ENCODE data around the gene ROM1. TPM values are rescaled to one million over a fixed set of nuclear protein-coding genes. Genes with fewer than 3 reads are reported as not detected.

Gene ROM1
- total RNA-seq, 1 experiment from 2014 or later, result 0.94 TPM

DNA sequence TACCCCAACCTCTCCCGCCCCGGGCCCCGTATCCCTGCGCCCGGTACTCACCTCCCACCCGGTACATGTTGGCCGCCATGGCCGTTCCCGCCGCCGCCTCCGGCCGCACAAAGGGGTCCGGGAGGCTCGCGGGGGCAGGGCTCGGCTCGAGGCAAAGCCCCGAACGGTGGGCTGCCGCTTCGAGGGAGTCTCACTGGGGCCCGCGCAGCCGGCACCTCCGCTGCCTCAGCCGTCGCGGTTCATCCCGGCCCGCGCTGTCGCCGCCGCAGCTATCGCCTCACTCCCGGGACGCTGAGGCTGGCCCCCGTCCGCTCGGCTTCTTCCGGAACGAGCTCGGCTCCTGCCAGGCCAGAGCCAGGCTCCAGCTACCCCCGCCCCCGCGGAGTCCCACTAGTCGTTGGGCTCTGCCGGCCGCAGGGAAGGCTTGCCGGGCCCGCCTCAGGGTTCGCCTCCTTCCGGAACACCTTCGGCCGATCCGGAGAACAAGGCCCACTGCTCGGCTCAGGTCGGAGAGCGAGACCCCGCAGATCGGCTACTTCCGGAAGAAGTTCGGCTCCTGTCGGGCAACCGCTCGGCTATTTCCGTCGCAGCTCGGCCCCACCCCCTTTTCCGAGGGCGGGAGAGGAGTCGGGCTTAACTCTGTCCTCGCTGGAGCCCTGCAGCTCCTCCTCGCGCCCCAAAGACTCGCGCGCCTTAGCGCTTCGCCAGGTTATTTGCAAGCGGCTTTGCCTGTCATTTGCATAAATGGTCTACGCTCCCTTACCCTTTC lies 11.5 kb upstream of the ROM1 start, which contains the start of gene MTA2 (continued):
- TF ChIP-seq, protein P1, sequence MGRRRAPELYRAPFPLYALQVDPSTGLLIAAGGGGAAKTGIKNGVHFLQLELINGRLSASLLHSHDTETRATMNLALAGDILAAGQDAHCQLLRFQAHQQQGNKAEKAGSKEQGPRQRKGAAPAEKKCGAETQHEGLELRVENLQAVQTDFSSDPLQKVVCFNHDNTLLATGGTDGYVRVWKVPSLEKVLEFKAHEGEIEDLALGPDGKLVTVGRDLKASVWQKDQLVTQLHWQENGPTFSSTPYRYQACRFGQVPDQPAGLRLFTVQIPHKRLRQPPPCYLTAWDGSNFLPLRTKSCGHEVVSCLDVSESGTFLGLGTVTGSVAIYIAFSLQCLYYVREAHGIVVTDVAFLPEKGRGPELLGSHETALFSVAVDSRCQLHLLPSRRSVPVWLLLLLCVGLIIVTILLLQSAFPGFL (CRISPR knock-in tag; IDR thresholded peaks at IDR 0.05; ENCODE audit: borderline replicate concordance), result 0 out of 2 replicates have a peak, but pooled peaks have one; percentile 34
- TF ChIP-seq ESRRA (CRISPR knock-in tag; IDR thresholded peaks at IDR 0.05; ENCODE audit: borderline replicate concordance) (0 out of 2 replicates have a peak, but pooled peaks have one; percentile 45), ZNF396 (CRISPR knock-in tag; IDR thresholded peaks at IDR 0.05; ENCODE audit: borderline replicate concordance) (no peak), NR1H2 (CRISPR knock-in tag; IDR thresholded peaks at IDR 0.05) (no peak), OVOL2 (CRISPR knock-in tag; IDR thresholded peaks at IDR 0.05; ENCODE audit: borderline replicate concordance) (no peak), ZNF232 (CRISPR knock-in tag; IDR thresholded peaks at IDR 0.05) (no peak), TCF7 (CRISPR knock-in tag; IDR thresholded peaks at IDR 0.05; ENCODE audit: low read depth) (no peak), RELA (CRISPR knock-in tag; IDR thresholded peaks at IDR 0.05; ENCODE audit: borderline replicate concordance) (peak; percentile 26; the same call in 1 of the 2 replicates), ZNF263 (CRISPR knock-in tag; IDR thresholded peaks at IDR 0.05; ENCODE audit: low read depth) (no peak), NR3C1 (CRISPR knock-in tag; conservative IDR thresholded peaks at IDR 0.05; ENCODE audit: low read depth) (no peak), ZNF121 (CRISPR knock-in tag; IDR thresholded peaks at IDR 0.05) (no peak), CBFB (CRISPR knock-in tag; IDR thresholded peaks at IDR 0.05; ENCODE audit: low read depth) (no peak), GABPB1 (CRISPR knock-in tag; IDR thresholded peaks at IDR 0.05) (no peak; the same call in 1 of the 2 replicates)
- TF ChIP-seq, protein P2, sequence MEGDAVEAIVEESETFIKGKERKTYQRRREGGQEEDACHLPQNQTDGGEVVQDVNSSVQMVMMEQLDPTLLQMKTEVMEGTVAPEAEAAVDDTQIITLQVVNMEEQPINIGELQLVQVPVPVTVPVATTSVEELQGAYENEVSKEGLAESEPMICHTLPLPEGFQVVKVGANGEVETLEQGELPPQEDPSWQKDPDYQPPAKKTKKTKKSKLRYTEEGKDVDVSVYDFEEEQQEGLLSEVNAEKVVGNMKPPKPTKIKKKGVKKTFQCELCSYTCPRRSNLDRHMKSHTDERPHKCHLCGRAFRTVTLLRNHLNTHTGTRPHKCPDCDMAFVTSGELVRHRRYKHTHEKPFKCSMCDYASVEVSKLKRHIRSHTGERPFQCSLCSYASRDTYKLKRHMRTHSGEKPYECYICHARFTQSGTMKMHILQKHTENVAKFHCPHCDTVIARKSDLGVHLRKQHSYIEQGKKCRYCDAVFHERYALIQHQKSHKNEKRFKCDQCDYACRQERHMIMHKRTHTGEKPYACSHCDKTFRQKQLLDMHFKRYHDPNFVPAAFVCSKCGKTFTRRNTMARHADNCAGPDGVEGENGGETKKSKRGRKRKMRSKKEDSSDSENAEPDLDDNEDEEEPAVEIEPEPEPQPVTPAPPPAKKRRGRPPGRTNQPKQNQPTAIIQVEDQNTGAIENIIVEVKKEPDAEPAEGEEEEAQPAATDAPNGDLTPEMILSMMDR (IDR thresholded peaks at IDR 0.05), result no peak
- TF ChIP-seq, protein P3, sequence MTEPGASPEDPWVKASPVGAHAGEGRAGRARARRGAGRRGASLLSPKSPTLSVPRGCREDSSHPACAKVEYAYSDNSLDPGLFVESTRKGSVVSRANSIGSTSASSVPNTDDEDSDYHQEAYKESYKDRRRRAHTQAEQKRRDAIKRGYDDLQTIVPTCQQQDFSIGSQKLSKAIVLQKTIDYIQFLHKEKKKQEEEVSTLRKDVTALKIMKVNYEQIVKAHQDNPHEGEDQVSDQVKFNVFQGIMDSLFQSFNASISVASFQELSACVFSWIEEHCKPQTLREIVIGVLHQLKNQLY (CRISPR knock-in tag; IDR thresholded peaks at IDR 0.05), result no peak
- TF ChIP-seq, protein P4, sequence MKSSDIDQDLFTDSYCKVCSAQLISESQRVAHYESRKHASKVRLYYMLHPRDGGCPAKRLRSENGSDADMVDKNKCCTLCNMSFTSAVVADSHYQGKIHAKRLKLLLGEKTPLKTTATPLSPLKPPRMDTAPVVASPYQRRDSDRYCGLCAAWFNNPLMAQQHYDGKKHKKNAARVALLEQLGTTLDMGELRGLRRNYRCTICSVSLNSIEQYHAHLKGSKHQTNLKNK (CRISPR knock-in tag; IDR thresholded peaks at IDR 0.05), result no peak
- TF ChIP-seq, protein P5, sequence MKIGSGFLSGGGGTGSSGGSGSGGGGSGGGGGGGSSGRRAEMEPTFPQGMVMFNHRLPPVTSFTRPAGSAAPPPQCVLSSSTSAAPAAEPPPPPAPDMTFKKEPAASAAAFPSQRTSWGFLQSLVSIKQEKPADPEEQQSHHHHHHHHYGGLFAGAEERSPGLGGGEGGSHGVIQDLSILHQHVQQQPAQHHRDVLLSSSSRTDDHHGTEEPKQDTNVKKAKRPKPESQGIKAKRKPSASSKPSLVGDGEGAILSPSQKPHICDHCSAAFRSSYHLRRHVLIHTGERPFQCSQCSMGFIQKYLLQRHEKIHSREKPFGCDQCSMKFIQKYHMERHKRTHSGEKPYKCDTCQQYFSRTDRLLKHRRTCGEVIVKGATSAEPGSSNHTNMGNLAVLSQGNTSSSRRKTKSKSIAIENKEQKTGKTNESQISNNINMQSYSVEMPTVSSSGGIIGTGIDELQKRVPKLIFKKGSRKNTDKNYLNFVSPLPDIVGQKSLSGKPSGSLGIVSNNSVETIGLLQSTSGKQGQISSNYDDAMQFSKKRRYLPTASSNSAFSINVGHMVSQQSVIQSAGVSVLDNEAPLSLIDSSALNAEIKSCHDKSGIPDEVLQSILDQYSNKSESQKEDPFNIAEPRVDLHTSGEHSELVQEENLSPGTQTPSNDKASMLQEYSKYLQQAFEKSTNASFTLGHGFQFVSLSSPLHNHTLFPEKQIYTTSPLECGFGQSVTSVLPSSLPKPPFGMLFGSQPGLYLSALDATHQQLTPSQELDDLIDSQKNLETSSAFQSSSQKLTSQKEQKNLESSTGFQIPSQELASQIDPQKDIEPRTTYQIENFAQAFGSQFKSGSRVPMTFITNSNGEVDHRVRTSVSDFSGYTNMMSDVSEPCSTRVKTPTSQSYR (CRISPR knock-in tag; IDR thresholded peaks at IDR 0.05), result no peak
- TF ChIP-seq, protein P6, sequence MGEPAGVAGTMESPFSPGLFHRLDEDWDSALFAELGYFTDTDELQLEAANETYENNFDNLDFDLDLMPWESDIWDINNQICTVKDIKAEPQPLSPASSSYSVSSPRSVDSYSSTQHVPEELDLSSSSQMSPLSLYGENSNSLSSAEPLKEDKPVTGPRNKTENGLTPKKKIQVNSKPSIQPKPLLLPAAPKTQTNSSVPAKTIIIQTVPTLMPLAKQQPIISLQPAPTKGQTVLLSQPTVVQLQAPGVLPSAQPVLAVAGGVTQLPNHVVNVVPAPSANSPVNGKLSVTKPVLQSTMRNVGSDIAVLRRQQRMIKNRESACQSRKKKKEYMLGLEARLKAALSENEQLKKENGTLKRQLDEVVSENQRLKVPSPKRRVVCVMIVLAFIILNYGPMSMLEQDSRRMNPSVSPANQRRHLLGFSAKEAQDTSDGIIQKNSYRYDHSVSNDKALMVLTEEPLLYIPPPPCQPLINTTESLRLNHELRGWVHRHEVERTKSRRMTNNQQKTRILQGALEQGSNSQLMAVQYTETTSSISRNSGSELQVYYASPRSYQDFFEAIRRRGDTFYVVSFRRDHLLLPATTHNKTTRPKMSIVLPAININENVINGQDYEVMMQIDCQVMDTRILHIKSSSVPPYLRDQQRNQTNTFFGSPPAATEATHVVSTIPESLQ (CRISPR knock-in tag; IDR thresholded peaks at IDR 0.05), result no peak
- TF ChIP-seq, protein P7, sequence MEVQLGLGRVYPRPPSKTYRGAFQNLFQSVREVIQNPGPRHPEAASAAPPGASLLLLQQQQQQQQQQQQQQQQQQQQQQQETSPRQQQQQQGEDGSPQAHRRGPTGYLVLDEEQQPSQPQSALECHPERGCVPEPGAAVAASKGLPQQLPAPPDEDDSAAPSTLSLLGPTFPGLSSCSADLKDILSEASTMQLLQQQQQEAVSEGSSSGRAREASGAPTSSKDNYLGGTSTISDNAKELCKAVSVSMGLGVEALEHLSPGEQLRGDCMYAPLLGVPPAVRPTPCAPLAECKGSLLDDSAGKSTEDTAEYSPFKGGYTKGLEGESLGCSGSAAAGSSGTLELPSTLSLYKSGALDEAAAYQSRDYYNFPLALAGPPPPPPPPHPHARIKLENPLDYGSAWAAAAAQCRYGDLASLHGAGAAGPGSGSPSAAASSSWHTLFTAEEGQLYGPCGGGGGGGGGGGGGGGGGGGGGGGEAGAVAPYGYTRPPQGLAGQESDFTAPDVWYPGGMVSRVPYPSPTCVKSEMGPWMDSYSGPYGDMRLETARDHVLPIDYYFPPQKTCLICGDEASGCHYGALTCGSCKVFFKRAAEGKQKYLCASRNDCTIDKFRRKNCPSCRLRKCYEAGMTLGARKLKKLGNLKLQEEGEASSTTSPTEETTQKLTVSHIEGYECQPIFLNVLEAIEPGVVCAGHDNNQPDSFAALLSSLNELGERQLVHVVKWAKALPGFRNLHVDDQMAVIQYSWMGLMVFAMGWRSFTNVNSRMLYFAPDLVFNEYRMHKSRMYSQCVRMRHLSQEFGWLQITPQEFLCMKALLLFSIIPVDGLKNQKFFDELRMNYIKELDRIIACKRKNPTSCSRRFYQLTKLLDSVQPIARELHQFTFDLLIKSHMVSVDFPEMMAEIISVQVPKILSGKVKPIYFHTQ (CRISPR knock-in tag; IDR thresholded peaks at IDR 0.05), result no peak

All from WTC11 (cell line).